Measurements from ENCODE around the gene FAM20C. TPM values are rescaled to one million over a fixed set of nuclear protein-coding genes. Genes with fewer than 3 reads are reported as not detected.

FAM20C gene
- total RNA-seq, 4 donors from 2014 or later, result 43.0 to 112 (median 44.0) TPM

DNA sequence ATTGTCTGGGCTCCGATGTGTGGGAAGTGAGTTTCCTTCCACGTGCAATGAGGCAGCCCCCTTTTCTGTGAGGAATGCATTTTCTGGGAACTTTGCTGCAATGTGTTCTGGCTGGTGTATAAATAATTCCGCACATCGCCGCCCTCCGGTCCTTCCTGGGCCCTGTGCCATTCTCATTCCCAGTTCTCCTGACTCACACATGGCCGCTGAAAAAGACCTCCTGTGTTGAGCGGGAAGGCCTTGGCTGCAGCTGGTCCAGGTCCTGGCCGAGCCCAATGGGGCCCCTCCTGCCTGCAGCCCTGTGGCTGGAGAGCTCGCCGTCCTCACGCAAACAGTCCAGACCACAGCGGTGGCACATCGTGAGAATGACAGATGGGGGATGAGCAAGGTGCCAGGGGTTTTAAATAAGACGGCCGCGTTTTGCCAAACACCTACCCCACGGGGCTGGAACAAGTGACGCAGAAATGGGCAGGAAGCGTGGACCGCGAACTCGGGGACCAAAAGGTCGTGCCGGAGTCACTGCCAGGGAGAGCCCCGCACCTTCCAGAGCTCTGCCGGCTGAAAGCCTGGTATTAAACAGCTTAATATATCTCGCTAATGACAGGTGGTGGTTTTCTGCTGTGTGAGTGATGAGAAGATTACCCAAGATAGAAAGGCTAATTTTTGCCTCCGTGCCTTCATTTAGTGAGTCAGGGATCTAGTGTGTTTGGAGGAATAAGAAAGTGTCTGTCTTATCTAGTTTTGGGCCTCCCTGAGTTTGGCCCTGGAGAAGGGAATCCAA lies 37.0 kb downstream of the FAM20C start:
- Histone ChIP-seq H3K27ac (peak overlapping the region; percentile 42 to 90 (median 77)), H3K9me3 (no peaks in the 10 kb centered on the region), H3K27me3 (no peaks in the 10 kb centered on the region), H3K36me3 (peaks cover 0 to 3% (median 0%) of the 10 kb centered on the region in 3 donors), H3K4me1 (peaks cover 0 to 71% (median 59%) of the 10 kb centered on the region in 4 donors), H3K4me3 (no peak overlapping the region)
- DNase-seq (ENCODE audit: low spot score in 2 of 2), result peak; percentile 76 to 85
- WGBS, 2 donors, result 34 to 47% methylated on average over 28 to 29 of the region's 29 CpGs
- peak in 1 of 2 donors; percentile 93 for TF ChIP-seq EP300 (IDR thresholded peaks at IDR 0.05)
- no peak for TF ChIP-seq POLR2A (IDR thresholded peaks at IDR 0.05)

DNA sequence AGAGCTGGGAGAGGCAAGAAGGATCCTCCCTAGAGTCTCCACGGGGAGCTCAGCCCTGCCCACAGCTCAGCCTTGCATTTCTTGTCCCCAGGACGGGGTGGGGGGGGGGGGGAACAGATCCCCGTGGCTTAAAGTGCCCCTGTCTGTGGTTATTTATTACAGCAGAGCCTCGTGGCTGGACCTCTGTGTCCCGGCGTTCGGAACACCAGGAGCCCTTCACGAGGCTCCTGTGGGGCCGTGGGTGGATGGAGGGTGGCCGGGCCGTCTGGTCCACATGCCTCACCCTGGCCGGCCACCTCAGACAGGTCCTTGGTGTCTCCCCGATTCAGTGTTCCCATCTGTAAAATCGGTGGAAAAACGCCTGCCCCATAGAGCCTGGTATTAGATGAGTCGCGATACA lies 37.9 kb downstream of the FAM20C start:
- no peak overlapping the region for H3K4me3 ChIP-seq
- TF ChIP-seq EP300 (IDR thresholded peaks at IDR 0.05) (no peak), CTCF (IDR thresholded peaks at IDR 0.05) (no peak), POLR2A (IDR thresholded peaks at IDR 0.05) (no peak)
- peaks cover 0 to 80% (median 64%) of the 10 kb centered on the region in 4 donors for H3K4me1 ChIP-seq
- no peak for DNase-seq (ENCODE audit: low spot score in 2 of 2)
- H3K36me3 ChIP-seq, result peaks cover 0 to 3% (median 0%) of the 10 kb centered on the region in 3 donors
- H3K27me3 ChIP-seq, result no peaks in the 10 kb centered on the region
- 72 to 78% methylated on average over 15 to 16 of the region's 17 CpGs for WGBS, 2 donors
- no peaks in the 10 kb centered on the region for H3K9me3 ChIP-seq
- H3K27ac ChIP-seq, result peak overlapping the region; percentile 42 to 90 (median 68)

DNA sequence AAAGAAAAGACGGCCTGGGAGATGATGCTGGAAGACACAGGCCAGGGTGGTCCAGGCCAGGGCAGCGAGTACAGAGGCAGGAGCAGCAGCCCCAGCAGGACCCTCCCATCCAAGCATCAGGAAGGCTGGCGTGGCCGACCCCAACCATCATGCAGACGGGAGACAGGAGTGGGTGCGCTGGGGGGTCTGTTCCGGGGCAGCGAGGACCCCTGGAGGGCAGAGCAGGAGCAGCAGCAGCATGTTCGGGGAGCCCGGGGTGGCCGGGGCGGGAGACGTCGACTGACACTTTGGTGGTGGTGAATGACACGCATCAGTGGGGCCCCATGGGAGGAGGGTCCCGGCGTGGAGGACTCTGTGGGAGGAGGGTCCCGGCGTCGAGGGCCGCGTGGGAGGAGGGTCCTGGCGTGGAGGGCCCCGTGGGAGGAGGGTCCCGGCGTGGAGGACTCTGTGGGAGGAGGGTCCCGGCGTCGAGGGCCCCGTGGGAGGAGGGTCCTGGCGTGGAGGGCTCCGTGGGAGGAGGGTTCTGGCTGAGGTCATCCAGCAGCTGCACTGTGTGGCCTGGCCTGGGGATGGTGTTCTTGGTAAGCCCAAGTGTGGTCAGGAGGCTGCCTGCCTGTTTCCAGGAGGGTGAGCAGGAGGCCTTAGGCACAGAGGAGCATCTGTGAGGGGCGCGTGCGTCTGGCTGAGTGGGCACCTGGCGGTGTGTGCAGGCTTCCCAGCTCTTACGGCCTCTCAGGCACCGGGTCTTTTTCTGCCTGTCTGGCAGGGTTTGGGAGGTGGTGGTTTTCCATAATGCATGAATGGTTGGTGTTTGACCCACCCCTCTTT lies 38.9 kb downstream of the FAM20C start:
- Histone ChIP-seq H3K9me3 (no peaks in the 10 kb centered on the region), H3K36me3 (peaks cover 0 to 2% (median 0%) of the 10 kb centered on the region in 3 donors), H3K4me1 (peaks cover 0 to 89% (median 71%) of the 10 kb centered on the region in 4 donors), H3K27ac (peak overlapping the region in 3 of 4 donors; percentile 50 to 90 (median 88)), H3K27me3 (no peaks in the 10 kb centered on the region), H3K4me3 (no peak overlapping the region)
- no peak for DNase-seq (ENCODE audit: low spot score in 2 of 2)
- 64 to 66% methylated on average over 37 to 38 of the region's 38 CpGs for WGBS, 2 donors
- TF ChIP-seq POLR2A (IDR thresholded peaks at IDR 0.05) (no peak), EP300 (IDR thresholded peaks at IDR 0.05) (no peak), CTCF (IDR thresholded peaks at IDR 0.05) (peak in 2 of 5 experiments; percentile 34 to 37)

- H3K4me1 ChIP-seq, result peaks cover 0 to 92% (median 71%) of the 10 kb centered on the region in 4 donors
- no peaks in the 10 kb centered on the region for H3K36me3 ChIP-seq
- TF ChIP-seq CTCF (IDR thresholded peaks at IDR 0.05) (no peak), POLR2A (IDR thresholded peaks at IDR 0.05) (no peak), EP300 (IDR thresholded peaks at IDR 0.05) (no peak)
- WGBS, 2 donors, result 87 to 95% methylated on average over 21 of the region's 21 CpGs
- DNase-seq (ENCODE audit: low spot score in 2 of 2), result no peak
- no peaks in the 10 kb centered on the region for H3K27me3 ChIP-seq
- H3K9me3 ChIP-seq, result no peaks in the 10 kb centered on the region
- peak overlapping the region in 3 of 4 donors; percentile 50 to 90 (median 88) for H3K27ac ChIP-seq
- no peak overlapping the region for H3K4me3 ChIP-seq
Measured at GRCh38 chr7:231858-232246, 39.5 kb downstream of the FAM20C start.

DNA sequence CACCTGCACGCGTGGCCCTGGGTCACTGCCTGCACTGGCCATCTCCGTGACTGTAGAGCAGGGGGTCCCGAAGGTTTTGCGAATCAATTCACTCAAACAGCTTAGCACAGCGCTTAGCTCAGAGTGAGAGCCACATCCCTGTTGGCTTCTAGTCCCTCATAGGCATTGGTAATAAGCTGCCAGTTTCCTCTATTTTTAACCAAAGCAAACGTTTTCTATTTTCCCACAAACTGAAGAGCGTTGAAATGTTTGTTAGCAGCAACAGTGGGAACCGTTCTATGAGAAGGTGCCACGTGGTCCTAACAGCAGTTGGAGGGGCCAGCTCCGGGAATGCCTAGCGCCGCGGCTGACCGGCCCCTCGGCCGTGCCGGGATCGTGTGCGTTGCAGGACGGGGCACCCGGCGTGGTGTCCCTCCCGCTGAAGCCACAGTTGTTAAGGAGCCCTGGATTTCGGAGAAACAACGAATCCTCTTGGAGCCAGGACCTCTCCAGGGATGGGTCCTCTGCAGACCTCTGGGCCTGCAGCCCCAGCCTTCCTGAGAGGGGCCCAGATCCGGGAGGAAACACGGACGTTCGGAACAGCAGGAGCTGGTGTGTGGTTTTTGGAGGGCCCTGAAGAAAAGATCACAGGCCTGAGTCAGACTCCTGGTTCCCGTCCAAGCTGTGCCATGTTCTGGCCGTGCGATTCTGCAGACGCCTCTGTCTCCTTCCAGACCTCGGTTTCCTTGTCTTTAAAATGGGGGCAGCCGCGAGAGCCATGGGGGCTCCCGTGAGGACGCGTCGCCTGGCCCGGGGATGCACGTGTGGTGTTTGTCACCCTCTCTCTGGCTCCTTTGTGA lies 40.3 kb downstream of the FAM20C start:
- Histone ChIP-seq H3K27ac (peak overlapping the region in 3 of 4 donors; percentile 72 to 90 (median 88)), H3K36me3 (no peaks in the 10 kb centered on the region), H3K4me3 (no peak overlapping the region), H3K9me3 (no peaks in the 10 kb centered on the region), H3K4me1 (peaks cover 0 to 89% (median 71%) of the 10 kb centered on the region in 4 donors), H3K27me3 (no peaks in the 10 kb centered on the region)
- 56 to 74% methylated on average over 43 of the region's 43 CpGs for WGBS, 2 donors
- TF ChIP-seq CTCF (IDR thresholded peaks at IDR 0.05), result no peak
- no peak for TF ChIP-seq EP300 (IDR thresholded peaks at IDR 0.05)
- no peak for DNase-seq (ENCODE audit: low spot score in 2 of 2)
